ENCODE data around the gene PTH2R.

DNA sequence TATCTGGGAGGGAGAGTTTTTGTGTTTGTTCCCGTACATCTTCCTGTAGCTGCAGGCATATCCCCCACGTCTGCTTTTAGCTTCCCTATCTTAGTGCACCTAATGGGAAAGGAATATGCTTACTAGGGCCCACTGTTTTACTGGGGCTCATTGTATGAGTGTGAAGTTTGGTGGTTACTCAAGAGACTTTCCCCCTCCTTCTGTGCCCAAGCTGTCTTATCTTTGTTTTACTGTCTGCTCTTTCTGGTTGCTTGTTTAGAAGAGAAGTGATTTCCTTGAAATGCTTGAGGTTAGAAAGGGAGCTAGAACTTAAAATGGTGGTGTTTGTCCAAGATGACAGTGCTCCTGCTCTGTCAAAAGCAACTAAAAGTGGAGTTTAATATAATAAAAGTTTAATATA, 7.3 kb downstream of the PTH2R start:
- TF ChIP-seq, protein P1, sequence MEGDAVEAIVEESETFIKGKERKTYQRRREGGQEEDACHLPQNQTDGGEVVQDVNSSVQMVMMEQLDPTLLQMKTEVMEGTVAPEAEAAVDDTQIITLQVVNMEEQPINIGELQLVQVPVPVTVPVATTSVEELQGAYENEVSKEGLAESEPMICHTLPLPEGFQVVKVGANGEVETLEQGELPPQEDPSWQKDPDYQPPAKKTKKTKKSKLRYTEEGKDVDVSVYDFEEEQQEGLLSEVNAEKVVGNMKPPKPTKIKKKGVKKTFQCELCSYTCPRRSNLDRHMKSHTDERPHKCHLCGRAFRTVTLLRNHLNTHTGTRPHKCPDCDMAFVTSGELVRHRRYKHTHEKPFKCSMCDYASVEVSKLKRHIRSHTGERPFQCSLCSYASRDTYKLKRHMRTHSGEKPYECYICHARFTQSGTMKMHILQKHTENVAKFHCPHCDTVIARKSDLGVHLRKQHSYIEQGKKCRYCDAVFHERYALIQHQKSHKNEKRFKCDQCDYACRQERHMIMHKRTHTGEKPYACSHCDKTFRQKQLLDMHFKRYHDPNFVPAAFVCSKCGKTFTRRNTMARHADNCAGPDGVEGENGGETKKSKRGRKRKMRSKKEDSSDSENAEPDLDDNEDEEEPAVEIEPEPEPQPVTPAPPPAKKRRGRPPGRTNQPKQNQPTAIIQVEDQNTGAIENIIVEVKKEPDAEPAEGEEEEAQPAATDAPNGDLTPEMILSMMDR (IDR thresholded peaks at IDR 0.05; ENCODE audit: insufficient read depth, low read length, poor library complexity, severe bottlenecking), result no peak
- TF ChIP-seq EZH2phosphoT487 (conservative IDR thresholded peaks at IDR 0.05; ENCODE audit: low read length), result no peak
